ENCODE results near the gene DDX27.
"Not testable (repeated sequence)": the region's sequence is repeated elsewhere in the genome, so short reads cannot be mapped to it uniquely, and the experiment has no call there.

The DDX27 gene

GRCh38 chr20:49214571-49214970 is 4.6 kb upstream of the DDX27 start:
- no peaks in the 10 kb centered on the region for H3K27me3 ChIP-seq (ENCODE audit: control insufficient read depth, low read length)
- no peak overlapping the region for H3K27ac ChIP-seq (ENCODE audit: low read depth, low read length)
- no peak overlapping the region for H3K4me2 ChIP-seq (ENCODE audit: low read length)
- H3K36me3 ChIP-seq (ENCODE audit: control insufficient read depth, low read length) = no peaks in the 10 kb centered on the region; the same call in 1 of the 2 replicates
- peaks cover 16% of the 10 kb centered on the region for H3K4me1 ChIP-seq (ENCODE audit: control insufficient read depth, low read length)
- no peak overlapping the region for H3K4me3 ChIP-seq (ENCODE audit: low read length)
- H3K9me3 ChIP-seq (ENCODE audit: control insufficient read depth, insufficient read depth, low read length) = peaks cover 5% of the 10 kb centered on the region; the same call in 1 of the 2 replicates
- no peak for TF ChIP-seq CTCF (IDR thresholded peaks at IDR 0.05; ENCODE audit: low read depth, low read length, poor library complexity, severe bottlenecking)
- TF ChIP-seq EZH2phosphoT487 (IDR thresholded peaks at IDR 0.05; ENCODE audit: borderline replicate concordance, low read length) = no peak
- no peaks in the 10 kb centered on the region for H3K9me2 ChIP-seq (replicated peaks; ENCODE audit: control insufficient read depth, low read length)
- no peaks in the 10 kb centered on the region for H3F3A ChIP-seq (ENCODE audit: control insufficient read depth, insufficient read depth)
- peaks cover 4% of the 10 kb centered on the region for H3K79me2 ChIP-seq (ENCODE audit: control insufficient read depth, low read length)
- H4K20me1 ChIP-seq (ENCODE audit: control insufficient read depth, insufficient read depth, low read depth, low read length) = no peaks in the 10 kb centered on the region

DNA sequence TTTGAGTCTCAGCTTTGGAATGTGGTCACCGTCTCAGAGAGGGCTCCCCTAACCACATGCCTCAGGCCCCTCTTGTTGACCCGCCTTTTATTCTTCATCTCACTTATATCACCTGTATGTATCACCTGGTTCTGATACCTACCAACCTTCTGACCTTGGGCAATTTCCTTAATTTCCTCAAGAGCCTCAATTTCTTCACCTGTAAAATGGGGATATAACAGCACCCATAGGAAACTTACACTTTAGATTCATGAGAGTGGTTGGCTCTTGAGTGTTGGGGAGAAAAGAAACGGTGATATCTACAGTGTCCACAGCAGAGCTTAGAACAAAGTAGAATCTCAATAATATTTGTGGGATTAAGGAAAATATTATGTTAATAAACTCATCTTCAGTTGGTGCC is 4.0 kb upstream of the DDX27 start:
- H3K79me2 ChIP-seq (ENCODE audit: control insufficient read depth, low read length) = peaks cover 10% of the 10 kb centered on the region
- no peaks in the 10 kb centered on the region; the same call in 1 of the 2 replicates for H3K36me3 ChIP-seq (ENCODE audit: control insufficient read depth, low read length)
- H3K4me3 ChIP-seq (ENCODE audit: low read length) = no peak overlapping the region
- H3K27me3 ChIP-seq (ENCODE audit: control insufficient read depth, low read length) = no peaks in the 10 kb centered on the region
- TF ChIP-seq EZH2phosphoT487 (IDR thresholded peaks at IDR 0.05; ENCODE audit: borderline replicate concordance, low read length) = no peak
- TF ChIP-seq CTCF (IDR thresholded peaks at IDR 0.05; ENCODE audit: low read depth, low read length, poor library complexity, severe bottlenecking) = no peak
- H3F3A ChIP-seq (ENCODE audit: control insufficient read depth, insufficient read depth) = no peaks in the 10 kb centered on the region
- H4K20me1 ChIP-seq (ENCODE audit: control insufficient read depth, insufficient read depth, low read depth, low read length) = no peaks in the 10 kb centered on the region
- H3K9me3 ChIP-seq (ENCODE audit: control insufficient read depth, insufficient read depth, low read length) = peaks cover 2% of the 10 kb centered on the region; the same call in 1 of the 2 replicates
- no peaks in the 10 kb centered on the region for H3K9me2 ChIP-seq (replicated peaks; ENCODE audit: control insufficient read depth, low read length)
- peaks cover 19% of the 10 kb centered on the region for H3K4me1 ChIP-seq (ENCODE audit: control insufficient read depth, low read length)
- H3K4me2 ChIP-seq (ENCODE audit: low read length) = no peak overlapping the region
- no peak overlapping the region for H3K27ac ChIP-seq (ENCODE audit: low read depth, low read length)

- Histone ChIP-seq H3K9me3 (ENCODE audit: control insufficient read depth, insufficient read depth, low read length) (no peaks in the 10 kb centered on the region), H4K20me1 (ENCODE audit: control insufficient read depth, insufficient read depth, low read depth, low read length) (no peaks in the 10 kb centered on the region), H3K4me2 (ENCODE audit: low read length) (peak overlapping the region; percentile 56), H3K27ac (ENCODE audit: low read depth, low read length) (no peak overlapping the region), H3F3A (ENCODE audit: control insufficient read depth, insufficient read depth) (no peaks in the 10 kb centered on the region), H3K4me1 (ENCODE audit: control insufficient read depth, low read length) (peaks cover 24% of the 10 kb centered on the region), H3K36me3 (ENCODE audit: control insufficient read depth, low read length) (peaks cover 17% of the 10 kb centered on the region), H3K9me2 (replicated peaks; ENCODE audit: control insufficient read depth, low read length) (no peaks in the 10 kb centered on the region), H3K27me3 (ENCODE audit: control insufficient read depth, low read length) (no peaks in the 10 kb centered on the region), H3K4me3 (ENCODE audit: low read length) (peak overlapping the region; percentile 46), H3K79me2 (ENCODE audit: control insufficient read depth, low read length) (peaks cover 28% of the 10 kb centered on the region)
- peak; percentile 93 for TF ChIP-seq CTCF (IDR thresholded peaks at IDR 0.05; ENCODE audit: low read depth, low read length, poor library complexity, severe bottlenecking)
- TF ChIP-seq EZH2phosphoT487 (IDR thresholded peaks at IDR 0.05; ENCODE audit: borderline replicate concordance, low read length) = no peak
These were observed 2.1 kb upstream of the DDX27 start for GRCh38 chr20:49216991-49217578.

GRCh38 chr20:49218739-49219090 is 501 bp upstream of the DDX27 start:
- Histone ChIP-seq H3K4me2 (ENCODE audit: low read length) (peak overlapping the region; percentile 84), H3K79me2 (ENCODE audit: control insufficient read depth, low read length) (peaks cover 28% of the 10 kb centered on the region)

More at GRCh38 chr20:49218739-49219090, 501 bp upstream of the DDX27 start:
- not testable (repeated sequence) for H4K20me1 ChIP-seq (ENCODE audit: control insufficient read depth, insufficient read depth, low read depth, low read length); H3F3A ChIP-seq (ENCODE audit: control insufficient read depth, insufficient read depth); H3K9me3 ChIP-seq (ENCODE audit: control insufficient read depth, insufficient read depth, low read length); H3K27me3 ChIP-seq (ENCODE audit: control insufficient read depth, low read length); H3K9me2 ChIP-seq (replicated peaks; ENCODE audit: control insufficient read depth, low read length)
- H3K27ac ChIP-seq (ENCODE audit: low read depth, low read length) = peak overlapping the region; percentile 39
- peaks cover 24% of the 10 kb centered on the region for H3K4me1 ChIP-seq (ENCODE audit: control insufficient read depth, low read length)
- peaks cover 27% of the 10 kb centered on the region for H3K36me3 ChIP-seq (ENCODE audit: control insufficient read depth, low read length)
- H3K4me3 ChIP-seq (ENCODE audit: low read length) = peak overlapping the region; percentile 90

Data from DOHH2 (cell line).